Prostate gland (tissue), 2 donors: ENCODE results near the gene LGALS12. TPM values are rescaled to one million over a fixed set of nuclear protein-coding genes. Genes with fewer than 3 reads are reported as not detected.

Source experiments
- DNase-seq: peaks from one replicate; pipeline ENCODE4 v3.0.0-alpha.2; 2019; ENCODE audit warnings: low spot score
- H3K27ac ChIP-seq, 2 donors: fragments of 200-600 bp; sonication (generic); 2 replicates each; pipeline ENCODE4 v1.5.1; 2017 to 2019
- H3K27me3 ChIP-seq: fragments of 200-600 bp; sonication (generic); replicated peaks from 2 replicates; pipeline ENCODE4 v1.5.1; 2019; ENCODE audit not compliant: insufficient read depth
- H3K36me3 ChIP-seq, 2 donors: fragments of 200-600 bp; sonication (generic); 1 replicate in 1 of 2; 2 replicates in 1 of 2; pipeline versions ENCODE4 v1.5.1 to v1.8.1; 2017 to 2019
- H3K4me1 ChIP-seq: fragments of 200-600 bp; sonication (generic); replicated peaks from 2 replicates; pipeline ENCODE4 v1.5.1; 2019
- H3K4me3 ChIP-seq, 2 donors: fragments of 200-600 bp; sonication (generic); 2 replicates each; pipeline ENCODE4 v1.5.1; 2017 to 2019
- H3K9me3 ChIP-seq: fragments of 200-600 bp; sonication (generic); 2 replicates; pipeline ENCODE4 v1.5.1; 2017
- POLR2A ChIP-seq: fragments of 450-650 bp; IDR thresholded peaks from one replicate; pipeline ENCODE4 v1.6.1; 2016; ENCODE audit warnings: antibody characterized with exemption, mild to moderate bottlenecking
- POLR2AphosphoS5 ChIP-seq: sonication (generic); formaldehyde crosslinking; IDR thresholded peaks from one replicate; pipeline ENCODE4 v1.6.1; 2017; ENCODE audit warnings: antibody characterized with exemption
- WGBS: methylation state at CpG from one replicate; pipeline ENCODE4 v1.1.5; 2018; 5-methylcytosine and 5-hydroxymethylcytosine counted together
- intact Hi-C: fragments of 100-400 bp; cut with DNase I; formaldehyde crosslinking; loops from one replicate; pipeline ENCODE4 v1.14.2; 2022
- total RNA-seq, 2 donors: library from RNA; depleted of rRNA; stranded (reverse); fragments of >200 nt; gene quantifications; one replicate each; pipeline ENCODE4 v1.1.0, GENCODE V29; 2016
- TF ChIP-seq, protein P1 (sequence below), 4 experiments: fragments of 200-600 bp in 2 of 4; fragments of 450-650 bp in 2 of 4; sonication (generic) in 2 of 4; IDR thresholded peaks; 1 replicate in 3 of 4; 2 replicates in 1 of 4; pipeline ENCODE4 v1.5.1; 2016 to 2019; ENCODE audit warnings: antibody characterized with exemption in 4 of 4, mild to moderate bottlenecking in 2 of 4, moderate library complexity in 2 of 4

Gene LGALS12, protein sequence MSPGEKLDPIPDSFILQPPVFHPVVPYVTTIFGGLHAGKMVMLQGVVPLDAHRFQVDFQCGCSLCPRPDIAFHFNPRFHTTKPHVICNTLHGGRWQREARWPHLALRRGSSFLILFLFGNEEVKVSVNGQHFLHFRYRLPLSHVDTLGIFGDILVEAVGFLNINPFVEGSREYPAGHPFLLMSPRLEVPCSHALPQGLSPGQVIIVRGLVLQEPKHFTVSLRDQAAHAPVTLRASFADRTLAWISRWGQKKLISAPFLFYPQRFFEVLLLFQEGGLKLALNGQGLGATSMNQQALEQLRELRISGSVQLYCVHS
- not detected for total RNA-seq

DNA sequence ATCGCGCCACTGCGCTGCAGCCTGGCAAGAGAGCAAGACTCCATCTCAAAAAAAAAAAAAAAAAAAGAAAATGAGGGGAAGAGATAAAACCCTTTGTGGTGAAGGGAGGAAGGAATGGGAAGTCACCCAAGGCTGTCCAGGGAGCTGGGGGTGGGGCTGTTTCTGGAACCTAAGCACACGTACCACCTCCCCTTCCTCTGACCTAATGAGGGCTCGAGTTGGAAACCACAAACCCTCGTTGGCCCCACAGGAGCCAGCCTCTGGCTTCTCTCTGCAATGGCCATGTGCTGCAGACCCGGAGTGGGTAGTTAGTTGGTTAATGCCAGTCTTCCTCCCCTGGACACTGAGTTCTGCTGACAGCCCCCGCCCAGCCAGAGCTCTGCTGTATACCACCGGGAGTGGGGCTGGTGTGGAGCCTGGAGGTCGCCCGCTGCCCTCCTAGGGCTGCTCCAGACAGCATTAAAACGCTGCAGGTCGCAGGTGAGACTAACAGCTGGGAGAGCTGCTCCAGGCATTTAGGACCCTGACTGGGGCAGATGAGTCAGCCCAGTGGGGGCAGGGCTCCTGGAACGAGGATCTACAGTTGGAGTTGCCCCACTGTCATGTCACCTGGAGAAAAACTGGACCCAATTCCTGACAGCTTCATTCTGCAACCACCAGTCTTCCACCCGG lies at the start of gene LGALS12:
TSS of gene LGALS12 (plus strand) at position 228 of the 672 bp plus-strand sequence. CDS start at position 603, 375 bp downstream.
- H3K9me3 ChIP-seq, result no peaks in the 10 kb centered on the region
- 78% methylated on average over 9 of the region's 15 CpGs for WGBS
- TF ChIP-seq POLR2A (no peak), POLR2AphosphoS5 (no peak)
- TF ChIP-seq, protein P1, sequence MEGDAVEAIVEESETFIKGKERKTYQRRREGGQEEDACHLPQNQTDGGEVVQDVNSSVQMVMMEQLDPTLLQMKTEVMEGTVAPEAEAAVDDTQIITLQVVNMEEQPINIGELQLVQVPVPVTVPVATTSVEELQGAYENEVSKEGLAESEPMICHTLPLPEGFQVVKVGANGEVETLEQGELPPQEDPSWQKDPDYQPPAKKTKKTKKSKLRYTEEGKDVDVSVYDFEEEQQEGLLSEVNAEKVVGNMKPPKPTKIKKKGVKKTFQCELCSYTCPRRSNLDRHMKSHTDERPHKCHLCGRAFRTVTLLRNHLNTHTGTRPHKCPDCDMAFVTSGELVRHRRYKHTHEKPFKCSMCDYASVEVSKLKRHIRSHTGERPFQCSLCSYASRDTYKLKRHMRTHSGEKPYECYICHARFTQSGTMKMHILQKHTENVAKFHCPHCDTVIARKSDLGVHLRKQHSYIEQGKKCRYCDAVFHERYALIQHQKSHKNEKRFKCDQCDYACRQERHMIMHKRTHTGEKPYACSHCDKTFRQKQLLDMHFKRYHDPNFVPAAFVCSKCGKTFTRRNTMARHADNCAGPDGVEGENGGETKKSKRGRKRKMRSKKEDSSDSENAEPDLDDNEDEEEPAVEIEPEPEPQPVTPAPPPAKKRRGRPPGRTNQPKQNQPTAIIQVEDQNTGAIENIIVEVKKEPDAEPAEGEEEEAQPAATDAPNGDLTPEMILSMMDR (IDR thresholded peaks at IDR 0.05), result no peak
- H3K36me3 ChIP-seq, result no peaks in the 10 kb centered on the region
- H3K27me3 ChIP-seq, result no peaks in the 10 kb centered on the region
- no peak within 1 kb of the TSS for H3K4me3 ChIP-seq
- no peaks in the 10 kb centered on the region for H3K4me1 ChIP-seq
- no peak for DNase-seq
- intact Hi-C loops, result no loop called here
- no peak within 1 kb of the TSS for H3K27ac ChIP-seq

DNA sequence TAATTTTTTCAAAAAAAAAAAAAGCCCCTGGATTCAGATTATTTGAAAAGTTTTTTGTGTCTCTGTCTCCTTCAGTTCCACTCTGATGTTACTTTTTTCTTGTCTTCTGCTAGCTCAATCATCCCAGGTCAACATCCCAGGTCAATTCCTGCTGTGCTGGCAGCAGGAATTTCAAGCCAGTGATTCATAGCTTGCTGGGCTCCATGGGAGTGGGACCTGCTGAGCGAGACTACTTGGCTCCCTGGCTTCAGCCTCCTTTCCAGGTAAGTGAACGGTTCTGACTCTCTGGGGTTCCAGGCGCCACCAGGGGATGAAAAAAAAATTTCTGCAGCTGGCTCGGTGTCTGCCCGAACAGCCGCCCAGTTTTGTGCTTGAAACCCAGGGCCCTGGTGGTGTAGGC lies 46.3 kb upstream of the LGALS12 start:
- Histone ChIP-seq H3K27ac (no peak overlapping the region), H3K9me3 (no peaks in the 10 kb centered on the region), H3K4me1 (no peaks in the 10 kb centered on the region), H3K27me3 (no peaks in the 10 kb centered on the region), H3K4me3 (no peak overlapping the region), H3K36me3 (no peaks in the 10 kb centered on the region)
- DNase-seq, result no peak
- TF ChIP-seq POLR2AphosphoS5 (no peak), POLR2A (no peak)
- TF ChIP-seq, protein P1 (IDR thresholded peaks at IDR 0.05), result no peak
- WGBS, result 62% methylated on average over 6 of the region's 6 CpGs
- intact Hi-C loops, result no loop called here

DNA sequence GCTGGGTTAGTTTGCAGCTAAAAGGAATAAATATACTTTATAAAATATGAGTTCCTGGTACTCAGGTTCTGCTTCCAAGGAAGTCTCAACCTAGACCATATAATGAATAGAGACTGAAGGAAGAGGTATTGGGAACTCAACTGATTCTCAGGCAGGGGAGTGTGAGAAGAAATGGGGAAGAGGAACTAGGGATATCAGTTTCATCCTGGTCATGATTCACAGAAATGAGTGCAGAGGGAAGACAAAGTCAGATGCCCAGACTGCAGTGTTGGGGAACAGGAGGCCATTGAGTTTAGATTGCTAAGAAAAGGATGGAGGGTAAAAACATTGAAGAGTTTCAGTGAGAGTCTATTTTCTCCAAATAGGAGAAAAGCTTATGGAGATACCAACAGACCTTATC lies 43.7 kb upstream of the LGALS12 start:
- no peak overlapping the region for H3K27ac ChIP-seq
- no peaks in the 10 kb centered on the region for H3K27me3 ChIP-seq
- no peaks in the 10 kb centered on the region for H3K9me3 ChIP-seq
- intact Hi-C loops, result no loop called here
- no peaks in the 10 kb centered on the region for H3K4me1 ChIP-seq
- H3K4me3 ChIP-seq, result no peak overlapping the region
- TF ChIP-seq POLR2AphosphoS5 (no peak), POLR2A (no peak)
- TF ChIP-seq, protein P1 (IDR thresholded peaks at IDR 0.05), result no peak
- no peak for DNase-seq
- no peaks in the 10 kb centered on the region for H3K36me3 ChIP-seq

DNA sequence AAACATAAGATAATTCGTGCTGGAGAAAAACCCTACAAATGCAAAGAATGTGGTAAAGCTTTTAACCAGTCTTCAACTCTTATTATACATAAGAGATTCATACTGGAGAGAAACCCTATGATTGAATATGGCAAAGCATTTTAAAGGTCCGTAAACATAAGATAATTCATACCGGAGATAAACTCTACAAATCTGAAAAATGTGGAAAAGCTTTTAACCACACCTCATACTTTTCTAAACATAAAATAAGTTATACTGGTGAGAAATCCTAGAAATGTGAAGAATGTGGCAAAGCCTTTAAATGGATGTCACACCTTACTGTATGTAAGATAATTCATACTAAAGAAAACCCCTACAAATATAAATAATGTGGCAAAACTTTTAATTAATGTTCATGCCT lies 35.6 kb upstream of the LGALS12 start:
- WGBS, result 47% methylated on average over 3 of the region's 3 CpGs
- intact Hi-C loops, result no loop called here
- DNase-seq, result no peak
- Histone ChIP-seq H3K36me3 (no peaks in the 10 kb centered on the region), H3K27ac (no peak overlapping the region), H3K4me3 (no peak overlapping the region), H3K27me3 (no peaks in the 10 kb centered on the region), H3K9me3 (no peaks in the 10 kb centered on the region), H3K4me1 (no peaks in the 10 kb centered on the region)
- TF ChIP-seq, protein P1 (IDR thresholded peaks at IDR 0.05), result no peak
- TF ChIP-seq POLR2A (no peak), POLR2AphosphoS5 (no peak)

DNA sequence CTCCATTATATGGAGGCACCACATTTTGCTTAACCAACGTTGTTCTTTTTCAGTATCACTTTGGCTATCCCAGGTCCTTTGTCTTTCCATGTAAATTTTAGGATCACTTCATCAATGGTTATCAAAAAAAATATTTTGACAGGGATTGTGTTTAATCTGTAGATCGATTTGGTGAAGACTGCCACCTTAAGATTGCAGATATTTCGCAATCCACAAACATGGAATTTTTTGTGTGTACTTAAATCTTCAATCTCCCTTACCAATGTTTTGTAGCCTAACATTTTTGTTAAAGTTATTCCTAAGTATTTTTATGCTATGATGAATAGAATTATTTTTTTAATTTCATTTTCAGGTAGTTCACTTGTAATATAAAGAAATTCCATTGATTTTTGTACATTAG lies 33.5 kb upstream of the LGALS12 start:
- WGBS, result 86% methylated on average over 3 of the region's 3 CpGs
- Histone ChIP-seq H3K9me3 (no peaks in the 10 kb centered on the region), H3K4me3 (no peak overlapping the region), H3K27ac (no peak overlapping the region), H3K27me3 (no peaks in the 10 kb centered on the region), H3K36me3 (no peaks in the 10 kb centered on the region), H3K4me1 (no peaks in the 10 kb centered on the region)
- TF ChIP-seq POLR2AphosphoS5 (no peak), POLR2A (no peak)
- TF ChIP-seq, protein P1 (IDR thresholded peaks at IDR 0.05), result no peak
- no peak for DNase-seq
- intact Hi-C loops, result no loop called here
